HPDE6-E6E7 (cell line): ENCODE data around the gene PDK2.

Experiments
- DNase-seq: peaks from one replicate; pipeline ENCODE4 v3.0.0; 2011; ENCODE audit warnings: missing footprints; ENCODE audit errors: extremely low spot score

The PDK2 gene

GRCh38 chr17:50149417-50150353, 54.5 kb downstream of the PDK2 start:
- no peak for DNase-seq

DNA sequence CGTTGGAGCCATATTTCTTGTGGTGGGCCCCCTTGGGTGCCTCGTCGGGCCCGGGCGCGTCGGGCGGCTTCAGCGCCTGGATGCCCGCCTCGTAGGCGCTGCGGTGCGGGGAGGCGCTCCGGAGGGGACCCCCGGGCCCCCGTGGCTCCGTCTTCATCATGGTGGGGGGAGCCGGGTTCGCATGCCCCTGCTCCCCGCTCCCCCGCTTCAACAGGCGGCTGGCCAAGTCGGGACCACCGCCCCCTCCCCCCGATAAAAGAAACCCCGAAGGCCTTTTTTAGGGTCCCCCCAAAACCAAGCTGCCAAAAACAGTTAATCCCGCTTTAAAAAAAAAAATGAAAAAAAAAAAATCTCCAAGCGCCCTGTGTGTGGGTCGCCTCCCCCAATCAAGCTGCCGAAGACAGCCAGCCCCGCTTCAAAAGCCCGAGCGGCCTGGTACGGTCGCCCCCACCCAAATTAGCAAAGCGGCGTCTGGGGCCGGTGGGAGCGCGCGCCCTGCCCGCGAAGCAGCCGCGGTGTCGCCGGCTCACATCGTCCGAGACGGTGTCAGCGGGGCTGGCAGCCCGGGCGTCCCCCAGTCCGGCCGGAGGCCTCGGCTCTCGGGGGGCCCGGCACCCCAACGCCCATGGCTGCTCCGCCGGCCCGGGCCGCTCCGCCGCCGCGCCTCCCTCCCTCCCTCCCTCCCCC, 55.3 kb downstream of the PDK2 start, which contains the start of gene PPP1R9B:
TSS of gene PPP1R9B (minus strand) at position 324 of the 687 bp plus-strand sequence. CDS start at position 160, 164 bp downstream.
- no peak for DNase-seq

DNA sequence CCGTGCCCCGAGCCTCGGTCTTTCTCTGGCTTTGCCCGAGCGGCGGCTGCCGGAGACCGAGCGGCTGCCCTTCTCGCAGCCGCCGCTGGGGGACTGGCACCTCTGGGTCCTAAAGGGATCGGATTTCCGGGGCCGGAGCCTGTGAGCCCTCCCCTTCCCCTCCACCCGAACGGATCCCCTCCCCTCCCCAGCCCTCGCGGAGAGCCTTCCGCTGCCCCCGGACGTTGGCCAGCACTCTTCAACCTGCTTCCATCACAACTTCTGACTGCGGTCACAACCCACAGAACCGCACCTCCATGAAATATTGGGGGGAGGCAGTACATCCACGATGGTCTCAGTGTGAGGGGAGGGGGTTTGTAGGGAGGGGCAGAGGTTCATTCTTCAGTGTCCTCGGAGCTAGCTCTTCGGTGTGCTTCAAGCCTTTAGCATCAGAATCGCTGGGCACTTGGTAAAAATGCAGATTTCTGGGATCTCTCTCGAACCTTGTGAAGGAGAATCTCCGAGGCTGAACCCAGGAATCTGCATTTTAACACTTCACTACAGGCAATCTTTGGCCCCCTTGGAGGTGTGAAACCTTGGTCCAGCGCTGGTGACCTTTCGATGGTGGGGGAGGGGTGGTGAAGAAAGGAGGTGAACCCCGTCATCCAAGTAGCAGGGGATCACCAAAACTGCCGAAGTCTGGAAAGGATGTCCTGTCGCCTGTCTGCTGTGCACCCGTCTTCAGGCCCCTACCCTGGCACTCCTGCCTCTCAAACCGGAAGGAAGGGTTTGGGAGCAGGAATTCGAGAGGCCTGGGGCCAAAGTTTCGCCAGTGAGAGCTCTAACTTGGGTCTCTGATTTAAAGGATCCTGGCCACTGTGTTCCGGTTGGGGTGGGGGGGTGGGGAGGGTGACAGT, 56.1 kb downstream of the PDK2 start:
- peak; percentile 97 for DNase-seq

DNA sequence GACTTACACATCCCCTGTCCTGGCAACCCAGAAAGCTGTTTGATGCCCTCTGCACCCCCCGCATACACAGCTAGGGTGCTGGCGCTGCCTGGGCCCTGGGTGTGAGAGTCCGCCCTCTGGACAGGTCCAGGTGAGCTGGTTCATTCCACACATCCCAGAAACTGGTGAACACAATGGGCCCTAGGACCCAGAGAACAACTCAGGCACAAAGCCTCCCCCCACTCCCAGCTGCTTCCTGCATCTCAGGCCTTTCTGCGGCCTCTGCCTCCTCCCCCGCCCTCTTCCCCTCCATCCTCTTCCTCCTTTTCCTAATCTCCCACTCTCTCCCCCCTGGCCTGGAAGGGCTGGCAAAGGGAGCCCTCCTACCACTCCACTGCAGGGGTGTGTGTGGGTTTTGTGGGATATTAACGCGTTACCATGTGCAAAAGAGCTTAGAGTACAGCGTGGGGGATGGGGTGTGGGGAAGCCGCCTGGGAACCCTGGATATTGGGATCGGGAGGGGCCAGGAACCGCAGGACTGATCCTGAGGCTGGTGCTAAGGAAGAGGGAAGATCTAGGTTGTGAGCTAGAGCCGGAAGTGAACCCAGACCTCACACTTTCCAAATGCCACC, 56.9 kb downstream of the PDK2 start:
- peak; percentile 95 for DNase-seq

DNA sequence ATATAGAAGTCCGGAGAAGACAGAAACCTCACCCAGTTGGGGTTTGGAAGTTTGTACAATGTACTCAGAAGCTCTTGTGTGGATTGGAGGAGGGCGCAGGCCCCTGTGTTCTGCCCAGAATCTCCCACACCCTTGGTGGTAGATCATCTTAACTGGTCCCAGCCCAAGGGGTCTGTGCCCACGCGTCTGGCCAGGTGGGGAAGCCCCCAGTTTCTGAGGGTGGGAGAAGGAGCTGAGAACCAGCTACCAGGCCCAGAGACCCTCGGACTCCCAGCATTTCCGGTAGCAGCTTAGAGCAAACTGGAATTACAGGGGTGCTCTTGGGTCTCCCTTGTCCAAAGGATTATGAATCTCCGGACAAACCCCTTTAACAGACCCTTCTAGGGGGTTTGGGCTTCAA, 57.6 kb downstream of the PDK2 start:
- DNase-seq, result no peak

GRCh38 chr17:50153650-50154575, 58.8 kb downstream of the PDK2 start:
- no peak for DNase-seq

GRCh38 chr17:50154604-50155003, 59.5 kb downstream of the PDK2 start:
- no peak for DNase-seq

GRCh38 chr17:50155115-50155819, 60.1 kb downstream of the PDK2 start:
- no peak for DNase-seq

DNA sequence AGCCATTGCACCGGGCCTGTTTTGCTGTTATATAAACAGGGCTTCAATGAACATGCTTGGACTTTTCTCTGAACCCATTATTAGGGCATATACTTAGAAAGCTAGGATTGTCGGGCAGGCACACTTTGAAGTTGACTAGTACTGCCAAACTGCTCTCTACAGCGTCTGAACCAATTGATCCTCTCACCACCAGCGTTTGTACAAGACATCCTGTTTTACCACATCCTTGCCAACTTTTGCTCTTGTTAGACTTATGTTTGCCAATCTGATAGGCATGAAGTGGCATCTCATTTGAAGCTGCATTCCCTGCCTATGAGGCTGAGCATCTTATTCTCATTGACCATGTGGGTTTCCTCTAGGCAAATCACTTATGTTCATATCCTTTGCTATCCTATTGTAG, 62.7 kb downstream of the PDK2 start:
- DNase-seq, result no peak

DNA sequence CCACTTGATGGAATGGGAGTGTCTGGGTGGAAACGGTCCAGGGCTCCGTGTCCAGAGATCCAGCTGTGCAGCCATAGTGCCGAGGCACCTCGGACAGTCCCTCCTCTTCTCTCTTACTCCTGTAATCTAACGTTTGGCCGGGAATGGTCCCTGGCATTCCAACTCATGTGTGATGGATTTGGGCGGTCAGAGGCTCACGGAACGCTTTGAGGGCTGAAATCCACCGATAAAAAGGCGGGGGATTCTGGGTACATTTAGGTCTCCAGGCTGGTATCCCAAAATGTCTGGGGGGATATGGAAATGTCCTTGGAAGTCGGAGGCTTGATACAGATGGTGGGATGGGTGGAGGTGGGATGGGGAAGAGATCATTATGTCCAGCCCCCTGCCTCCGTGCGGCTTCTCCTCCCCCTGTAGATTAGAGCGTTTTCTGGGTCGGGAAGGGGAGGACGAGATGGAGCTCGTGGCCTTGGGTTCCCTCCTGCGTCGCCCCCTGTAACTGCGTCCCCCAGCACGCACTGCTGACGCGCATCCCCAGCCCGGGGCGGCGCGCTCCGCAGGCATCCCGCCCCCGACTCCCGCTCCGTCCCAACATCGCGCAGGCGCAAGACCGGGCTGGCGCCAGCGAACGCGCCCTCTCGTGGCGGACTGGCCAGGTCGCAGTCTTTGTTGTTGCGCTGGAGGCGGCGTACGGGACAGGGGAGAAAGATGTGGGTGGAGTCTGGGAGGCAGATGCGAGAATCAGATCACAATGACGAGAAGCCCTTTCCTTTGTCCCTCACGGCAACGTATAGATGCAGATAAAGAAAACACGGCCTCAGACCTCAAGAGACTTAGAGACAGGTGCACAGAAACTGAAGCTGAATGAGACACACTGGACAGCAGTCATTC, 66.1 kb downstream of the PDK2 start:
- DNase-seq, result peak; percentile 100
